CD4-positive, alpha-beta T cell treated with Interleukin-6 at 100 ng/mL for 8 hours (primary cell): ENCODE measurements around the gene CYB5R3.
"Not testable (repeated sequence)": the region's sequence is repeated elsewhere in the genome, so short reads cannot be mapped to it uniquely, and the experiment has no call there.

Experiments used
- DNase-seq: peaks from one replicate; pipeline ENCODE4 v3.0.0-alpha.2; 2020; ENCODE audit warnings: mixed read lengths, low spot score

Gene CYB5R3

DNA sequence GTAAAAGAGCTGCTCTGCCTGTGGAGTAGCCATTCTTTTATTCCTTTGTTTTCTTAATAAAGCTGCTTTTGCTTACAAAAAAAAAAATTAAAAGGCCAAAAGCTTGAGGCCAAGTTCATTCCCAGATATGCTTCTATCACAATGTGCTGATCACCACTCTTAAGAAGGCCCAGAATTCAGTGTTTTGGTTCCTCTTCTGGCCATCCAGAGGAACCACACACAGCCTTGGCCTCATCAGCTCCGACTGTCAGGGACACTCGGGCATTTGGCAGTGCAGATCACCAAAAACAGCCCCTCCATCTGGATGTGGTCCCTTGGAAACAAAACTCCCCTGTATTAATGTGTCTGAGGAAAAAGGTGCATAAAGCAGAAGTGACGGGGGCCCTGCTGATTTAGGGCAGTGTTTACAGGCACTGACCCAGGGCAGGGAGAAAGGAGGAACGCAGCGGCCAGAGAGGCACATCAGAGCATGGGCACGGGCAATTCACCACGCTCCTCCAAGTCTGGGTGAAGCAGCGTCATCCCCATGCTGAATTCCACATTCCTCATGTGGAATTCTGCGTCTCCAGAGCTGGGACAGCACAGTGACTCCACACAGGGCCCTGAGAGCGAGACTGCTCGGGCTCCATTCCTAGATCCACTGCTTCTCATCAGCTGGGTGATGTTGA lies 52.2 kb downstream of the CYB5R3 start:
- DNase-seq = no peak

DNA sequence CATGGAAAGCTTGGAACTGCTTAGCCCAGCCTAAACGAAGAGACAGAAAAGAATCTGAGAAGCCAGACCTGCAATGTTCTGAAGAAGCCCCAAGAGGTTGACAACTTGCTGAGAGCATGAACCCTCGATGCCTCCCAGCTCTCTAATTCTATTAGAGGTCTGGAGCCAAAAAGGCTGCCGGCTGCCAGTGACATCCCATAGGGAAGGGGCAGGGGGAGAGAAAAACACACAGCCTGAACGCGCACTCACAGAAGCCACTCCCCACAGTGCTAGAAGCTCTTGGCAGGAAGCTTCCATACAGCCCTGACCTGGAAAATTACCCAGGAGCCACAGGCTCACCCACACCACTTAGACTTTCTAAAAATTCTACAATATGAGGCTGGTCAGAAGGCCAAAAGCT lies 52.9 kb downstream of the CYB5R3 start:
- DNase-seq = no peak

DNA sequence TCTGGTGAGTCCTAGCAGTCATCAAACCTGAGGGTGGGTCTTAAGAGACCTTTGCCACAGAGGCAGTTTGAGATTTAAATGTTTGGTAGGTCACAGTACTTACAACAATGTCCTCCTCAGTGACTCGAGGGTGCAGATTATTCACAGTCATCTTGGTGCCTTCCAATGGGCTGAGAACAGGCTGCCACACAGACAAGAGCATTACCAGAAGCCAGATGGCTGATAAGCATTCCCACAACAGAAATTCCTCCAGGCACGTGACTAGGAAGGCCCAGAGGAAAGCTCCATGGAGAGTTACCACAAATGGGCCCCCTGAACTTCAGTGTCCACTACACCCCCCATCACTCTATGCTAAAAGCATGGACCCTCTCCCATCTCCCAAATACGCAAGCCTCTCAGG lies 53.8 kb downstream of the CYB5R3 start:
- DNase-seq = no peak

DNA sequence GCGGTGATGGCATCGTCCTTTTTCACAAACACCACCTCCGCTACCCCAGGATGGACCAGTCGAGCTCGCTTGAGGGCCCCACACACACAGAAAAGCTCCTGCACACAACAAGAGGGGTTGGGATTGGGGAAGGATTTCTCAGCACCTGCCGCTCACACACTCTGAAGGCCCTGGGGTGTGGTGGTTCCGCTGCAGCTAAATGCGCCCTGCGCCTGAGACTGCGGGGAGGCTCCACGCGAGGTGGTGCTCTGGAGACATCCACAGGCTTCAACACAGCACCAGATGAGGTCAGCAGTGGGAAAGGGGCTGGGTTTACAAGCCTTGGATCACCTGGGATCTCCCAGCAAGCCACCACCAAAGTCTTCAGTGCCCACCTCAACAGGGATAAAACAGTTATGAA lies 57.2 kb downstream of the CYB5R3 start:
- no peak for DNase-seq

DNA sequence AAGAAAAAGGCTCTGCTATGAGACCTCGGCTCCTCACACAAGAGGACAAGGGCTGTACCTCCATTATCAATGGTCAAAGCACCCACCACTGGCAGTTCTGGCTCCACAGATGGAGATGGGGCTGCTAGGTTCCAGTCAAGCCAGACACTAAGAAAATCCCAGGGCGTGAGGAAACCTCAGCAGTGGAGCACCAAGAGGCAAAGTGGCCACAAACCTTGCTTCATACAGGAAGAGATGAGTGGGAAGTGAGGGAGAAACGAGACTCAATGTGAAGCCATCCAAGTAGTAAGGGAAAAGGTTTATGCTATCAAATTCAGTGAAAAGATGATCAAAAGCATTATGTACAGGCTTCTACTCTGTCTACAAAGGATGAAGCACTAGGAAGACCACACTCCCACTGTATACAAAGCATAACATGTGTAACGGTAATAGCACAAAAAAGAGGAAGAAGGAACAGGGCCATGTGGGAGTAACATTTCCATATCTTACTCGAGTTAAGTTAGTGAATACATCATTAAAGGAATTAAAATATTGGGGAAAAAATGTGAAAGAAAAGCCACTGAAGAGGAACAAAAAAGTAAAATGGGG lies 61.5 kb downstream of the CYB5R3 start:
- no peak for DNase-seq

DNA sequence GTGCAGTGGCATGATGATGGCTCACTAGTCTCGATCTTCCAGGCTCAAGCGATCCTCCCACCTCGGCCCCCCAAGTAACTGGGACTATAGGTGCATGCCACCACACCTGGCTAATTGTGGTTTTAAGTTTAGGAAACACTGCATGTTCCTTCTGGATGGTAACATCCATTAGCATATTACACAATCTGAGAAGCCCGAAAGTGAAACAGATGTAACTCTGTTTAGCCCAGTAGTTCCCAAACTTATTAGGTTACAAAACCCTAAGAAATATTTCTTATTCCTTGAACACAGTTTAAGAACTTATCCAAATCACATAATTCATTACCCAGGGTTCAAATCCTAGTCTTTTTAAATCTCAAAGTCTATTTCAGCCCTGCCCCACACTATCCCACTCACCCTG lies 62.8 kb downstream of the CYB5R3 start:
- no peak for DNase-seq

DNA sequence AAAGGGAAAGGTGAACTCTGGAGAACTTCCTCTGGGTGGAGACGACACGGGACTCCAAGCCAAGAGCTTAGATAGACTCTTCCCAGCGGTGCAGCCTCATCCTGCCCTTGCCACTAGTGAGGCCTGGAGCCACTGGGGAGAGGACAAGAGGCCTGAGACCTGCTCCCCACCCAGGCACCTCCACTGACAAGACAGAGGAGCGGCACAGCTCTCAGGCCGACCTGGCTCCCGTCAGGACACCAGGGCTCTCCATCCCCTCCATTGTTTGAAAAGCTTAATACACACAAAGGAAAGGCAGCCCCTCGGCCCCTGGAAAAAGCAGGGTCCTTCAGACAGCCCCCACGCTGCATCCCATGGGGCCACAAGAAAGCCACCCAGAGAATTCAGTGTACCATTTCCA lies 64.1 kb downstream of the CYB5R3 start:
- DNase-seq = no peak

DNA sequence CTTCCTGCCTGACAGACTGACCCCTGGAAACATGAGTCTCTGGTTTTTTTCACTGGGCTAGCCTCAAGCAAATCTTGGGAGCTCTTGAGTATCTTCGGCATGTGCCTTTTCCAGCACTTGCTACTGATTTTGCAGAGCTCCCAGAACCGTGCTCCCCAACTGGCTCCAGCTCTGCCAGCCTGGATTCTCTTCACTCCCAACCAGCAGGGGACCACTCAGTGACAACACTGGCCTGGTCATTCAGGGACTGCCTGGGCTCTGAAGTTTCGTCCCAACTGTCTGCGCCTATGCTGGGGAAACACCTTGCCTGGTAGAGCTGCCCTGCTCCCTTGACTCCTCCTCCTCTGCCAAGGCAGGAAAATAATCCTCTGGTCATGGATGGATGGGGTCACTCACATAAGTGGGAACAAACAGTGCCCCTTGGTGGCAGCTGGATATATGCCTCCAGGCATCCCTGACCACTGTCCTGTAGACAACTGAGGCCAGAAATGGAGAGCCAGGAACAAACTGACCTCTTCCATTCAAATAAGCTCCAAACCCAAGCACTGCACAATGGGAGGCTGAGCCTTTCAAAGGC lies 64.7 kb downstream of the CYB5R3 start:
- no peak for DNase-seq

DNA sequence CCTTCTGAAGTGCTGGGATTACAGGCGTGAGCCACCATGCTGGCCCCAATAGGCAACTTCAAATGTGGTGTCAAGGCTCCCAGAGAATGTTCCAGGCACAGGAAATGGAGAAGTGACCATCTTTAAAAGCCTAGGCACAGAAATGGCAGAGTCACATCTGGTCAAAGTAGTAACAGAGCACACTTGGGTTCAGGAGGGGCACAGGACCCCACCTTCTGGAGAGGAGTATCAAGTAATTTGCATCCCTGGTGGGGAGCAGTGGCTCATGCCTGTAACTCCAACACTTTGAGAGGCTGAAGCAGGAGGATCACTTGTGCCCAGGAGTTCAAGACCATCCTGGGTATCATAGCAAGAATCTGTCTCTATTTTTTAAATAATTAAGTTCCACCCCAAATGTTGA lies 66.2 kb downstream of the CYB5R3 start:
- no peak for DNase-seq

DNA sequence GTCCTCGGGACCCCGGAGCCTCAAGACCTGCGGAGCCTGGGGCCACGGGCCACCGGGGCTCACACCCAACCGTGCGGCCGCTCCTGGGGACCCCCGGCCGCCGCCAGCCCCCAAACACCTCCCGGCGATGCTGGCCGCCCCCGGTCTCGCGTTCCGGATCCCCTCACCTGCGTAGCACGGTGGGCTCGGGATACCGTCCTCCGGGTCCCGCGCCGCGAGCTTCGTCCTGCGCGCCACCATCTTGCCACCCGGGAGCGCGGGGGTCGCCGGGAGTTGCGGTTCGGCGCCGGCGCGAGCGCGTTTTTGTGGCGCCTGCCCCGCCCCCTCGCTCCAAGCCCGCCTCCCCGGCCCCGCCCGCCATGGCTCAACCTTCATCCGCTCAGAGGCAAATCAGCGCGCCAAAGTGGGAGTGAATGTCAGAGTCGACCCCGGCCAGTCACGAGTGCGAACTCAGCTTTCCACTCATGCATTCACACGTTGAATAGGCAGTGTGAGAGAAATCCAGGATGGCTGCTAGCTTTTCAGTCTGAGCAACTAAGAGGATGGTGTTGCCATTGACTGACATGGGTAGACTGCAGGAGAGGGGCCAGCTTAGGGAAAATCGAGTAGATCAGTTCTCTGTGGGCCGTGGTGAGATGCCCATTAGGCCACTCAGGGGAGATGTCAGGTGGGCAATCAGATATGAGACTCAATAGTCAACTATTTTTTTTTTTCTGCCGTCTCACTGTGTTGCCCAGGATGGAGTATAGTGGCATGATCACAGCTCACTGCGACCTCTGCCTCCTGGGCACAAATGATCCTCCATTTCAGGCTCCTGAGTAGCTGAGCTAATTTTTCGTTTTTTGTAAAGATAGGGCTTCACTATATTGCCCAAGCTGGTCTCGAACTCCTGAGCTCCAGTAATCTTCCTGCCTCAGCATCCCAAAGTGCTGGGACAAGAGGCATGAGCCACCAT lies 67.2 kb downstream of the CYB5R3 start:
- DNase-seq = peak; percentile 75

DNA sequence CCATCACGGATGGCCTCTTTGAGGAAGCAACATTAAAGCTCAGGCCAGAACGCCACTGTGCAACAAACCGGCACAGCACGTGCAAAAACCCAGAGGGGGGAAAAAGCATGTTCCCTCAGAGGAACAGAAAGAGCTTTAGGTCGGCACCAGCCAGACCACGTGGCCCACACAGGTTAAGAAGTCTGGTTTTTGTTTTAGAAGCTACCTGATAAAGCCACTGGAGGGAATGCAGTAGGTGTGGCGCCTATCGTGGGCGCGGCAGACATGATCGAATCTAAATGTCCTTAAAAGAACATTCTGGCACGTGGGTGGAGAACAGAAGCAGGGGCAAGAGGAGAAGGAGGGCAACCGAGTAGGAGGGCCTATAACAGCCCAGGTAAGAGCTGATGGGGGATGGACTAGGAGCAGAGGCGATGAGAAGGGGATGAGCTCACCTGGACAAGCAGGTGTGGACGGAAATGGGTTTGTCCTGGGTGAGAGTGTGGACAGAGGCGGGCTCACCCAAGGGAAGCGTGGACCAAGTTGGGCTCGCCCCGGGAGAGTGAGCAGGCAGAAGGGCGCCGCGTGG lies 67.9 kb downstream of the CYB5R3 start:
- DNase-seq = not testable (repeated sequence)

DNA sequence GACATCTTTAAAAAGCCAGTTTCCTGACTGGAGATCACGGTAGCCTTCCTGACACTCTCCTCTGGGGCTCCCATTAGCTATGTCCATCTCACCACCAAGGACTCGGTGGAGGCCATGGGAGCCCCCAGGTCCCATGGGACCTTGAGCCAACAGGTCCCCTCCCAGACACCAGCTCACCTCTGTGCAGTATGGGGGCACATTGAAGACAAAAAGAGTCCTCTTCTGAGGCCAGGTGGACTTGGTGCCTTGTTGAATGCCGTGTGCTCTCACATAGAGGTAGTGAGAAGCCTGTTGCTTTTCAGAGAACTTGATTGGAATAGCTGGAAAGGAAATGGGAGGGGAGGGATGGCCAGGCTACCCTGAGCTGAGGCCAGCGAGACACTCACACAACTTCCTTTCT lies 69.2 kb downstream of the CYB5R3 start:
- not testable (repeated sequence) for DNase-seq

DNA sequence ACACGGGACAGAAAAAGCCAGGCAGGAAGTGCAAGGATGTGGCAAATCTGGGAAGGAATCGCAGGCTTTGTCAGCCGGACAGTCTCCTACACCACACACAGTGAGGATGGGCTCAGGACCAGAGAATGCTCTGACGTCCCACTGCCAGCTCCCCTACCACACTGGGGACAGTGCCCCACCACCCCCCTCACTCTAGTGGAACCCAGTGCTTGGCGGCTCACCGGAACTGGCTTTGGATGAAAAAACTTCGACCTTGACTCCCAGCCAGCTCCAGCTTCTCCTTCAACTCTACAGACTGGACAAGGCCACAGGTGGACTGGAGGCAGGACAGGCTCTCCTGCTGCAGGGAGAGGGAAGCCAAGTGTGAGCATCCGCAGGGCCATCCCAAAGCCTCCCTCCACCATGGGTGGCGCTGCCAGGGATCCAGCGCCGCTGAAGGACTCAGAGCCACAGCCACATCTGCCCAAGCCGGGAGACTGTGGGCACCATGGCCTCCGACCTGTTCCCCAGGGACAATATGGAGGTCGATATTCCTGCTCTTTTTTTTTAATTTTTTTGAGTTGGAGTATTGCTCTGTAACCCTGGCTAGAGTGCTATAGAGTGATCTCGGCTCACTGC lies 71.5 kb downstream of the CYB5R3 start:
- DNase-seq = no peak

DNA sequence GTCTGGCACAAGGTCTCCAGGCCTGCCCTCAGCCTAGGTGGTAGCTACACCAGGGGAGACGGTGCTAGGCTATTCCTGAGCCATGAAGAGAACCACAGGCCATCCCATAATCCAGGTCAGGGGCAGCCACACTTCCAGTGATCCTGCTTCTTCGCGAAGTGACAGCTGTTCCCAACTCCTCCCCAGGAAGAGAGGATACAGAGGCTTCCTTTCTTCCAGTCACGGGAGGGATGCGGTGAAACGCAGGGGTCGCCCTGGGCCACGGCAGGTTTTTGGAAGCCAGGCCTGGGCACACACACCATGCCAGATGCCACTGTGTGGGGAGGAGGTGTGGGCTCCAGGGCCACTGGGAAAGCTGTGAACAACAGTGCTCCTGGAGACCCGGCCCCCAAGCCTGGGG lies 72.1 kb downstream of the CYB5R3 start:
- not testable (repeated sequence) for DNase-seq

DNA sequence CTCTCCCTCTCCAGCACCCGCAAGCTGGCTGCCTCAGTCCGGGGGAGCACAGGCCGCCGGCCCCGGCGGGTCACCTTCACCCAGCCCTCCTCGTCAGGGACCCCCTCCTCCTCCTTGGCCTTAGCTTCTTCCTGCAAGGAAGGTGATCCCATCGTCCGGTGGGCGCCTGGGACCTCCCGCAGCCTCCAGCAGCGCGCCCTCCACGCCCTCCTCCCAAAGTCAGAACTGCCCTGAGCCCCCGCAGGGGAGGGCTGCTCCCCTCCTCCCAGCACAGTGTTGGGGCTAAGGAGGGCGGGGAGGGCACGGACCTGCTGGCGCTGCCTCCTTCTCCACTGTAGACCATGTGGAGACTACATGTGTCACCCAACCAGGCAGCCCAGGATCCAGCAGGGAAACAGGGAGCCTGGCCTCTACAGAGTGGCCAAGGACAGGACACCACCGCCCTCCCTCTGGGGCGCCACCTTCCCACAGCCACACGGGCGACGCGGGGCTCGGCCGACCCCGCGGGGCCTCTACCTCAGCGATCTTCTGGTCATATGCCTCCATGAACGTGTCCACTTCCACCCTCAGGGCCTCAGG lies 73.1 kb downstream of the CYB5R3 start:
- DNase-seq = not testable (repeated sequence)

DNA sequence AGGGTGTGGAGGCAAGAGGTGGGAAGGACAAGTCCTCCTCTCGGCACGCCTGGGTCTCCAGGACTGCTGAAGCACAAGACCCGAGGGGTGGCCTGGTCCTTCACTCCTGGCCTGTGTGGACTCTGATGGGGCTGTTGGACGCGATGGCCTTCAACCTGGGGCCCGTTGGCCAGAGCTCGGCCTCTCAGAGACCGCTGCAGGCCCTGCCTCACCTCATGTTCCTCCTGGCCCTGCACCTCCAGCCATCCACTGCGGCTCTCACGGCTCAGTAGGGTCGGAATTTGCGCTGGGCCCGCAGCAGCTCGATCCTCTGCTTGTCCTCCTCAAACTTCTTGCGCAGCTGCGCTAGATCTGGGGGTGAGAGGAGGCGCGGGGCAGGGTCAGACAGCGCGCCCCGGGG lies 74.7 kb downstream of the CYB5R3 start:
- DNase-seq = not testable (repeated sequence)

DNA sequence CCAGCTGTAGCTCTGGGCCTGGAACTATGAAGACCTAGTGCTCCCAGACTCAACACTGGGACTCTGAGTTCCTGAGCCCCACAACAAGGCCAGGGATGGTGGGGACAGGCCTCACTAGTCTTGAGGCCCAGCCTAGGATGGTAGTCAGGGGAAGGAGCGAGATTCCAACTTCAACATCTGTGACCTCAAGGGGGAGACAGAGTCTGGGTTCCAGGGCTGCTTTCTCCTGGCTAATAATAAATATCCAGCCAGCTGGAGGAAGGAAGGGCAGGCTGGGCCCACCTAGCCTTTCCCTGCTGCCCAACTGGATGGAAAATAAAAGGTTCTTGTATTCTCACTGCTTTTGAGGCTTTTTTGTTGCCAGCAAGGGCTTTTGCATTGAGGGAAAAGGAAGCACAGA lies 75.1 kb downstream of the CYB5R3 start:
- DNase-seq = not testable (repeated sequence)

DNA sequence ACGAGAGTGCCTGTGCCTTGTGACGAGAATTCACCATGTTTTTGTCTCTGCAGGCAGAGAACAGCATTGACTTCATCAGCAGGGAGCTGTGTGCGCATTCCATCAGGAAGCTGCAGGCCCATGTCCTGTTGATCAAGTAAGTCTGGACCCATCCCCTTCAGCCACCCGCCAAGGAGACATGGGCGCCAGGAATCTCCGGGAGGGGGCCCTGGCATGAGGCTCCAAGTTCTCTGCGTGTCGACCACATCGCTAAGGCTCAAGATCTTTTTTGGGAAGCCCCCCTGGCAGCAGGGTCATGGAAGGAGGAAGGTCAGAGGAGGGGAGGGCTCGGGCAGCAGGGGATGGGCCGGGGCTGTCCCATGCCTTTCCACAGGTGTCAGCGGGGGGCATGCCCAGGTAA lies 78.1 kb downstream of the CYB5R3 start:
- DNase-seq = not testable (repeated sequence)

DNA sequence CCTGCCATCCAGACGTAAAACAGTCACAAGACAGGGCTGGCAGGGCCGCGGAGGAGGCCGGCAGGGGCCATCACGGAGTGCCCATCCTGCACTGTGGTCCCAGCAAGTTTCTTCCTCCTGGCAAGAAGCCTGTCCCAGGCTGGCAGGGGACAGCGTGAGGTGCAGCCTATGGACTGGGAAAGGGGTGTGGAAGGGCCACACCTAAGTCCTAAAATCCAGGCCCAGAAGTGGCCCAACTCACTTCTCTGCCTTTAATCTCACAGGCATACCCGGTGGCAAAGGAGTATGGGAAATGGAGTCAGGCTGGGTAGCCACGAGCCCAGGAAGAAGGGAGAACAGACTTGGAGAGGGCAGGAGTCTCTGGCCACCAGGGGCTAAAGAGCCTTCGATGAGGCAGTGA lies 78.6 kb downstream of the CYB5R3 start:
- not testable (repeated sequence) for DNase-seq

DNA sequence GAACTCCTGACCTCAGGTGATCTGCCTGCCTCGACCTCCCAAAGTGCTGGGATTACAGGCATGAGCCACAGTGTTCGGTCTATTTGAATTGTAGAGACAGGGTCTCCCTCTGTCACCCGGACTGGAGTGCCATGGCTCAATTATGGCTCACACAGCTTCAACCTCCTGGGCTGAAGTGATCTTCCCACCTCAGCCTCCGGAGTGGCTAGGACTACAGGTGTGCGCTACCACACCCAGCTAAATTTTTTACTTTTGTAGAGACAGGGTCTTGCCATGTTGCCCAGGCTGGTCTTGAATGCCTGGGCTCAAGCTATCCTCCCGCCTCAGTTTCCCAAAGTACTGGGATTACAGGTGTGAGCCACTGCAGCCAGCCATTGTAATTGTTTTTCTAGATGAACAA lies 81.2 kb downstream of the CYB5R3 start:
- not testable (repeated sequence) for DNase-seq
